H9 (cell line): ENCODE measurements around the gene ZNF746. TPM values are rescaled to one million over a fixed set of nuclear protein-coding genes. Genes with fewer than 3 reads are reported as not detected.
A peak's percentile ranks its signal among the peaks of the same experiment; 100 is the strongest.

ENCODE experiments used
- DNase-seq: peaks from one replicate; pipeline ENCODE4 v3.0.0-alpha.2; 2017
- H2AFZ ChIP-seq: one replicate; pipeline ENCODE4 v1.6.1; 2013; ENCODE audit warnings: mild to moderate bottlenecking, low read length, control low read depth, moderate library complexity
- H2AK5ac ChIP-seq: 2 replicates; pipeline ENCODE4 v1.6.1; 2013; ENCODE audit warnings: low read length, control low read depth, mixed read lengths; ENCODE audit not compliant: insufficient read length
- H2BK120ac ChIP-seq: one replicate; pipeline ENCODE4 v1.6.1; 2013; ENCODE audit warnings: low read depth, mild to moderate bottlenecking, low read length, control low read depth, inconsistent platforms; ENCODE audit not compliant: poor library complexity, severe bottlenecking
- H2BK12ac ChIP-seq: 2 replicates; pipeline ENCODE4 v1.6.1; 2013; ENCODE audit warnings: low read length, control low read depth, mixed read lengths, low read depth; ENCODE audit not compliant: insufficient read length
- H2BK15ac ChIP-seq: 2 replicates; pipeline ENCODE4 v1.6.1; 2013; ENCODE audit warnings: low read depth, low read length, control low read depth
- H2BK20ac ChIP-seq: one replicate; pipeline ENCODE4 v1.6.1; 2013; ENCODE audit warnings: low read depth, mild to moderate bottlenecking, low read length, control low read depth, inconsistent platforms; ENCODE audit not compliant: poor library complexity, severe bottlenecking
- H2BK5ac ChIP-seq: 2 replicates; pipeline ENCODE4 v1.6.1; 2013; ENCODE audit warnings: low read length, control low read depth, mixed read lengths; ENCODE audit not compliant: insufficient read length
- H3K14ac ChIP-seq: 2 replicates; pipeline ENCODE4 v1.6.1; 2013; ENCODE audit warnings: low read length, control low read depth; ENCODE audit not compliant: insufficient read depth
- H3K18ac ChIP-seq: 2 replicates; pipeline ENCODE4 v1.6.1; 2013; ENCODE audit warnings: low read depth, mild to moderate bottlenecking, mixed read lengths, low read length, control low read depth; ENCODE audit not compliant: insufficient read length
- H3K23ac ChIP-seq: 2 replicates; pipeline ENCODE4 v1.6.1; 2013; ENCODE audit warnings: low read length, control low read depth, mixed read lengths, low read depth; ENCODE audit not compliant: insufficient read length
- H3K23me2 ChIP-seq: 2 replicates; pipeline ENCODE4 v1.6.1; 2013; ENCODE audit warnings: low read depth, mild to moderate bottlenecking, mixed read lengths, low read length, control low read depth; ENCODE audit not compliant: insufficient read length, poor library complexity, severe bottlenecking
- H3K27ac ChIP-seq: 2 replicates; pipeline ENCODE4 v1.5.1; 2013; ENCODE audit warnings: low read length, control low read depth, mixed read lengths, low read depth; ENCODE audit not compliant: insufficient read length
- H3K27me3 ChIP-seq: 2 replicates; pipeline ENCODE4 v1.6.1; 2013; ENCODE audit warnings: low read length, control low read depth, inconsistent platforms; ENCODE audit not compliant: insufficient read depth
- H3K4ac ChIP-seq: 2 replicates; pipeline ENCODE4 v1.6.1; 2013; ENCODE audit warnings: low read depth, mild to moderate bottlenecking, control low read depth, inconsistent platforms, low read length, moderate library complexity
- H3K4me1 ChIP-seq: 2 replicates; pipeline ENCODE4 v1.6.1; 2013; ENCODE audit warnings: low read length, control low read depth, inconsistent platforms; ENCODE audit not compliant: insufficient read depth
- H3K4me2 ChIP-seq: 2 replicates; pipeline ENCODE4 v1.6.1; 2013; ENCODE audit warnings: low read length, control low read depth, mixed read lengths; ENCODE audit not compliant: insufficient read length, insufficient read depth
- H3K56ac ChIP-seq: 2 replicates; pipeline ENCODE4 v1.6.1; 2013; ENCODE audit warnings: low read depth, mild to moderate bottlenecking, mixed read lengths, low read length, control low read depth; ENCODE audit not compliant: insufficient read length
- H3K79me1 ChIP-seq: 2 replicates; pipeline ENCODE4 v1.6.1; 2013; ENCODE audit warnings: low read depth, mild to moderate bottlenecking, moderate library complexity, low read length, control low read depth, inconsistent platforms; ENCODE audit not compliant: insufficient read depth, poor library complexity, severe bottlenecking
- H3K79me2 ChIP-seq: 2 replicates; pipeline ENCODE4 v1.6.1; 2013; ENCODE audit warnings: low read length, control low read depth, inconsistent platforms; ENCODE audit not compliant: insufficient read depth
- H3K9ac ChIP-seq: 2 replicates; pipeline ENCODE4 v1.6.1; 2013; ENCODE audit warnings: low read length, control low read depth, mixed read lengths; ENCODE audit not compliant: insufficient read length; ENCODE audit errors: extremely low read depth
- H3K9me3 ChIP-seq: one replicate; pipeline ENCODE4 v1.6.1; 2013; ENCODE audit warnings: low read depth, low read length, inconsistent platforms; ENCODE audit not compliant: control insufficient read depth
- H3T11ph ChIP-seq: one replicate; pipeline ENCODE4 v1.6.1; 2013; ENCODE audit warnings: mild to moderate bottlenecking, low read length, control low read depth, inconsistent platforms
- H4K20me1 ChIP-seq: one replicate; pipeline ENCODE4 v1.6.1; 2013; ENCODE audit not compliant: control insufficient read depth, insufficient read length, insufficient read depth
- H4K5ac ChIP-seq: 2 replicates; pipeline ENCODE4 v1.6.1; 2013; ENCODE audit warnings: low read depth, mild to moderate bottlenecking, mixed read lengths, low read length, control low read depth; ENCODE audit not compliant: insufficient read length
- H4K8ac ChIP-seq: replicated peaks from 2 replicates; pipeline ENCODE4 v1.6.1; 2013; ENCODE audit warnings: low read length, control low read depth, mixed read lengths, low read depth; ENCODE audit not compliant: insufficient read length
- H4K91ac ChIP-seq: 2 replicates; pipeline ENCODE4 v1.6.1; 2013; ENCODE audit warnings: low read depth, mild to moderate bottlenecking, moderate library complexity, mixed read lengths, low read length, control low read depth; ENCODE audit not compliant: insufficient read length
- H3K27ac Mint-ChIP-seq, 3 experiments: 2 replicates in 2 of 3; 3 replicates in 1 of 3; pipeline ENCODE4 v1.8.0; 2020 to 2021; ENCODE audit warnings: mixed read lengths in 3 of 3, mild to moderate bottlenecking in 1 of 3, moderate library complexity in 1 of 3
- H3K27me3 Mint-ChIP-seq: 2 replicates; pipeline ENCODE4 v1.8.0; 2021; ENCODE audit warnings: low read depth, mild to moderate bottlenecking, moderate library complexity, mixed read lengths
- H3K36me3 Mint-ChIP-seq, 3 experiments: 2 replicates in 2 of 3; 3 replicates in 1 of 3; pipeline ENCODE4 v1.8.0; 2020 to 2021; ENCODE audit warnings: low read depth in 3 of 3, mixed read lengths in 3 of 3; ENCODE audit not compliant: insufficient read depth in 1 of 3
- H3K4me1 Mint-ChIP-seq, 2 experiments: 2 replicates each; pipeline ENCODE4 v1.8.0; 2020; ENCODE audit warnings: mixed read lengths in 2 of 2
- H3K4me3 Mint-ChIP-seq, 2 experiments: 2 replicates in 1 of 2; 3 replicates in 1 of 2; pipeline ENCODE4 v1.8.0; 2020 to 2021; ENCODE audit warnings: mild to moderate bottlenecking in 2 of 2, mixed read lengths in 2 of 2, moderate library complexity in 1 of 2
- H3K9me3 Mint-ChIP-seq, 2 experiments: 2 replicates in 1 of 2; 3 replicates in 1 of 2; pipeline ENCODE4 v1.8.0; 2020; ENCODE audit warnings: mild to moderate bottlenecking in 2 of 2, mixed read lengths in 2 of 2, moderate library complexity in 1 of 2
- CTCF ChIP-seq: fragments of 200-600 bp; sonication (generic); conservative IDR thresholded peaks from 3 replicates; pipeline ENCODE4 v1.8.0; 2021; ENCODE audit warnings: antibody characterized with exemption, mild to moderate bottlenecking
- WGBS: extraction: QIAGEN DNeasy Blood & Tissue Kit; methylation state at CpG from one replicate; pipeline ENCODE4 v1.1.7; 2013; ENCODE audit warnings: missing lambda C conversion rate, low lambda C conversion rate, mixed read lengths; ENCODE audit not compliant: insufficient read length; ENCODE audit errors: extremely low coverage; 5-methylcytosine and 5-hydroxymethylcytosine counted together
- total RNA-seq: library from RNA; stranded (reverse); gene quantifications from 2 replicates; pipeline ENCODE4 v1.2.1, GENCODE V29; 2021

ZNF746 gene
- total RNA-seq, 1 experiment from 2014 or later, result 26.7 TPM

GRCh38 chr7:149474309-149475120, 23.1 kb downstream of the ZNF746 start:
- Histone ChIP-seq H3K56ac (no peak overlapping the region), H2BK15ac (no peak overlapping the region), H2BK20ac (no peak overlapping the region), H2BK12ac (no peak overlapping the region), H3K27me3 (no peaks in the 10 kb centered on the region), H2AK5ac (no peak overlapping the region), H3K79me1 (no peaks in the 10 kb centered on the region), H2BK5ac (no peak overlapping the region), H3K23ac (no peak overlapping the region), H2BK120ac (no peak overlapping the region), H3T11ph (no peak overlapping the region), H3K18ac (no peak overlapping the region), H4K91ac (no peak overlapping the region), H3K23me2 (no peaks in the 10 kb centered on the region), H4K8ac (no peak overlapping the region), H3K27ac (no peak overlapping the region), H3K4ac (no peak overlapping the region), H3K9ac (no peak overlapping the region), H2AFZ (no peak overlapping the region), H3K9me3 (no peaks in the 10 kb centered on the region), H4K20me1 (no peaks in the 10 kb centered on the region), H3K79me2 (no peaks in the 10 kb centered on the region), H3K4me2 (no peak overlapping the region), H3K4me1 (no peaks in the 10 kb centered on the region; the same call in 1 of the 2 replicates), H4K5ac (no peak overlapping the region), H3K14ac (no peak overlapping the region)
- no peak overlapping the region for H3K4me3 Mint-ChIP-seq
- WGBS, result no CpG with 5 or more reads among the region's 77 CpGs
- H3K27ac Mint-ChIP-seq, result no peak overlapping the region
- peaks cover 60 to 86% (median 71%) of the 10 kb centered on the region in 3 experiments for H3K36me3 Mint-ChIP-seq
- H3K27me3 Mint-ChIP-seq, result peaks cover 2% of the 10 kb centered on the region
- H3K4me1 Mint-ChIP-seq, result peaks cover 10 to 12% of the 10 kb centered on the region in 2 experiments
- DNase-seq, result no peak
- peak; percentile 33; the same call in 1 of the 3 replicates for TF ChIP-seq CTCF
- peaks cover 19 to 28% of the 10 kb centered on the region in 2 experiments for H3K9me3 Mint-ChIP-seq
